H9 (cell line): Measurements from ENCODE around the gene KRTAP5-7. TPM values are rescaled to one million over a fixed set of nuclear protein-coding genes. Genes with fewer than 3 reads are reported as not detected.

Experiments used
- DNase-seq: peaks from one replicate; pipeline ENCODE4 v3.0.0-alpha.2; 2017
- H2AFZ ChIP-seq: one replicate; pipeline ENCODE4 v1.6.1; 2013; ENCODE audit warnings: mild to moderate bottlenecking, low read length, control low read depth, moderate library complexity
- H2AK5ac ChIP-seq: 2 replicates; pipeline ENCODE4 v1.6.1; 2013; ENCODE audit warnings: low read length, control low read depth, mixed read lengths; ENCODE audit not compliant: insufficient read length
- H2BK120ac ChIP-seq: one replicate; pipeline ENCODE4 v1.6.1; 2013; ENCODE audit warnings: low read depth, mild to moderate bottlenecking, low read length, control low read depth, inconsistent platforms; ENCODE audit not compliant: poor library complexity, severe bottlenecking
- H2BK12ac ChIP-seq: 2 replicates; pipeline ENCODE4 v1.6.1; 2013; ENCODE audit warnings: low read length, control low read depth, mixed read lengths, low read depth; ENCODE audit not compliant: insufficient read length
- H2BK15ac ChIP-seq: 2 replicates; pipeline ENCODE4 v1.6.1; 2013; ENCODE audit warnings: low read depth, low read length, control low read depth
- H2BK20ac ChIP-seq: one replicate; pipeline ENCODE4 v1.6.1; 2013; ENCODE audit warnings: low read depth, mild to moderate bottlenecking, low read length, control low read depth, inconsistent platforms; ENCODE audit not compliant: poor library complexity, severe bottlenecking
- H2BK5ac ChIP-seq: 2 replicates; pipeline ENCODE4 v1.6.1; 2013; ENCODE audit warnings: low read length, control low read depth, mixed read lengths; ENCODE audit not compliant: insufficient read length
- H3K14ac ChIP-seq: 2 replicates; pipeline ENCODE4 v1.6.1; 2013; ENCODE audit warnings: low read length, control low read depth; ENCODE audit not compliant: insufficient read depth
- H3K18ac ChIP-seq: 2 replicates; pipeline ENCODE4 v1.6.1; 2013; ENCODE audit warnings: low read depth, mild to moderate bottlenecking, mixed read lengths, low read length, control low read depth; ENCODE audit not compliant: insufficient read length
- H3K23ac ChIP-seq: 2 replicates; pipeline ENCODE4 v1.6.1; 2013; ENCODE audit warnings: low read length, control low read depth, mixed read lengths, low read depth; ENCODE audit not compliant: insufficient read length
- H3K23me2 ChIP-seq: 2 replicates; pipeline ENCODE4 v1.6.1; 2013; ENCODE audit warnings: low read depth, mild to moderate bottlenecking, mixed read lengths, low read length, control low read depth; ENCODE audit not compliant: insufficient read length, poor library complexity, severe bottlenecking
- H3K27ac ChIP-seq: 2 replicates; pipeline ENCODE4 v1.5.1; 2013; ENCODE audit warnings: low read length, control low read depth, mixed read lengths, low read depth; ENCODE audit not compliant: insufficient read length
- H3K27me3 ChIP-seq: 2 replicates; pipeline ENCODE4 v1.6.1; 2013; ENCODE audit warnings: low read length, control low read depth, inconsistent platforms; ENCODE audit not compliant: insufficient read depth
- H3K4ac ChIP-seq: 2 replicates; pipeline ENCODE4 v1.6.1; 2013; ENCODE audit warnings: low read depth, mild to moderate bottlenecking, control low read depth, inconsistent platforms, low read length, moderate library complexity
- H3K4me1 ChIP-seq: 2 replicates; pipeline ENCODE4 v1.6.1; 2013; ENCODE audit warnings: low read length, control low read depth, inconsistent platforms; ENCODE audit not compliant: insufficient read depth
- H3K4me2 ChIP-seq: 2 replicates; pipeline ENCODE4 v1.6.1; 2013; ENCODE audit warnings: low read length, control low read depth, mixed read lengths; ENCODE audit not compliant: insufficient read length, insufficient read depth
- H3K56ac ChIP-seq: 2 replicates; pipeline ENCODE4 v1.6.1; 2013; ENCODE audit warnings: low read depth, mild to moderate bottlenecking, mixed read lengths, low read length, control low read depth; ENCODE audit not compliant: insufficient read length
- H3K79me1 ChIP-seq: 2 replicates; pipeline ENCODE4 v1.6.1; 2013; ENCODE audit warnings: low read depth, mild to moderate bottlenecking, moderate library complexity, low read length, control low read depth, inconsistent platforms; ENCODE audit not compliant: insufficient read depth, poor library complexity, severe bottlenecking
- H3K79me2 ChIP-seq: 2 replicates; pipeline ENCODE4 v1.6.1; 2013; ENCODE audit warnings: low read length, control low read depth, inconsistent platforms; ENCODE audit not compliant: insufficient read depth
- H3K9ac ChIP-seq: 2 replicates; pipeline ENCODE4 v1.6.1; 2013; ENCODE audit warnings: low read length, control low read depth, mixed read lengths; ENCODE audit not compliant: insufficient read length; ENCODE audit errors: extremely low read depth
- H3K9me3 ChIP-seq: one replicate; pipeline ENCODE4 v1.6.1; 2013; ENCODE audit warnings: low read depth, low read length, inconsistent platforms; ENCODE audit not compliant: control insufficient read depth
- H3T11ph ChIP-seq: one replicate; pipeline ENCODE4 v1.6.1; 2013; ENCODE audit warnings: mild to moderate bottlenecking, low read length, control low read depth, inconsistent platforms
- H4K20me1 ChIP-seq: one replicate; pipeline ENCODE4 v1.6.1; 2013; ENCODE audit not compliant: control insufficient read depth, insufficient read length, insufficient read depth
- H4K5ac ChIP-seq: 2 replicates; pipeline ENCODE4 v1.6.1; 2013; ENCODE audit warnings: low read depth, mild to moderate bottlenecking, mixed read lengths, low read length, control low read depth; ENCODE audit not compliant: insufficient read length
- H4K8ac ChIP-seq: replicated peaks from 2 replicates; pipeline ENCODE4 v1.6.1; 2013; ENCODE audit warnings: low read length, control low read depth, mixed read lengths, low read depth; ENCODE audit not compliant: insufficient read length
- H4K91ac ChIP-seq: 2 replicates; pipeline ENCODE4 v1.6.1; 2013; ENCODE audit warnings: low read depth, mild to moderate bottlenecking, moderate library complexity, mixed read lengths, low read length, control low read depth; ENCODE audit not compliant: insufficient read length
- H3K27ac Mint-ChIP-seq, 3 experiments: 2 replicates in 2 of 3; 3 replicates in 1 of 3; pipeline ENCODE4 v1.8.0; 2020 to 2021; ENCODE audit warnings: mixed read lengths in 3 of 3, mild to moderate bottlenecking in 1 of 3, moderate library complexity in 1 of 3
- H3K27me3 Mint-ChIP-seq: 2 replicates; pipeline ENCODE4 v1.8.0; 2021; ENCODE audit warnings: low read depth, mild to moderate bottlenecking, moderate library complexity, mixed read lengths
- H3K36me3 Mint-ChIP-seq, 3 experiments: 2 replicates in 2 of 3; 3 replicates in 1 of 3; pipeline ENCODE4 v1.8.0; 2020 to 2021; ENCODE audit warnings: low read depth in 3 of 3, mixed read lengths in 3 of 3; ENCODE audit not compliant: insufficient read depth in 1 of 3
- H3K4me1 Mint-ChIP-seq, 2 experiments: 2 replicates each; pipeline ENCODE4 v1.8.0; 2020; ENCODE audit warnings: mixed read lengths in 2 of 2
- H3K4me3 Mint-ChIP-seq, 2 experiments: 2 replicates in 1 of 2; 3 replicates in 1 of 2; pipeline ENCODE4 v1.8.0; 2020 to 2021; ENCODE audit warnings: mild to moderate bottlenecking in 2 of 2, mixed read lengths in 2 of 2, moderate library complexity in 1 of 2
- H3K9me3 Mint-ChIP-seq, 2 experiments: 2 replicates in 1 of 2; 3 replicates in 1 of 2; pipeline ENCODE4 v1.8.0; 2020; ENCODE audit warnings: mild to moderate bottlenecking in 2 of 2, mixed read lengths in 2 of 2, moderate library complexity in 1 of 2
- WGBS: extraction: QIAGEN DNeasy Blood & Tissue Kit; methylation state at CpG from one replicate; pipeline ENCODE4 v1.1.7; 2013; ENCODE audit warnings: missing lambda C conversion rate, low lambda C conversion rate, mixed read lengths; ENCODE audit not compliant: insufficient read length; ENCODE audit errors: extremely low coverage; 5-methylcytosine and 5-hydroxymethylcytosine counted together
- total RNA-seq: library from RNA; stranded (reverse); gene quantifications from 2 replicates; pipeline ENCODE4 v1.2.1, GENCODE V29; 2021
- TF ChIP-seq, protein P1 (sequence below): fragments of 200-600 bp; sonication (generic); conservative IDR thresholded peaks from 3 replicates; pipeline ENCODE4 v1.8.0; 2021; ENCODE audit warnings: antibody characterized with exemption, mild to moderate bottlenecking

Gene KRTAP5-7
- total RNA-seq, 1 experiment from 2014 or later: not detected

DNA sequence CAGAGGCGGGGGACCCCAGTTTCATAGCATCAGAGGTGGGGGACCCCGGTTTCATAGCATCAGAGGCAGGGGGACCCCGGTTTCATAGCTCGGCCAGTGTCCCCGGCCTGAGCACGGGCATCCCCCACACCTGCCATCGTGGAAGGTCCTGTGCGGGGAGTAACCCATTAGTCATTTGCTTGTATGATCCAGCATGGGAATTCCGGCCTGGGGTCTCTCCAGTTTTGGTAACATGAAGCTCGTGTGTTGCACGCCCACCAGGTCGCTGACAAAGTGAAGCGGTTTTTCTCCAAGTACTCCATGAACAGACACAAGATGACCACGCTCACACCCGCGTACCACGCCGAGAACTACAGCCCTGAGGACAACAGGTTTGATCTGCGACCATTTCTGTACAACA is 29.0 kb upstream of the KRTAP5-7 start:
- Histone ChIP-seq H3K18ac (no peak overlapping the region), H4K91ac (no peak overlapping the region), H3K27ac (no peak overlapping the region), H3K9me3 (no peaks in the 10 kb centered on the region), H2BK20ac (no peak overlapping the region), H3K9ac (no peak overlapping the region), H2AK5ac (no peak overlapping the region), H3K27me3 (no peaks in the 10 kb centered on the region), H3K14ac (no peak overlapping the region), H3K79me1 (no peaks in the 10 kb centered on the region), H2BK15ac (no peak overlapping the region), H4K8ac (no peak overlapping the region), H3T11ph (no peak overlapping the region), H3K4ac (no peak overlapping the region), H4K5ac (no peak overlapping the region), H2BK12ac (no peak overlapping the region), H3K23ac (no peak overlapping the region), H2BK5ac (no peak overlapping the region), H3K79me2 (no peaks in the 10 kb centered on the region), H2BK120ac (no peak overlapping the region), H3K4me2 (no peak overlapping the region), H2AFZ (no peak overlapping the region), H4K20me1 (no peaks in the 10 kb centered on the region), H3K23me2 (no peaks in the 10 kb centered on the region), H3K56ac (no peak overlapping the region), H3K4me1 (no peaks in the 10 kb centered on the region)
- DNase-seq: no peak
- WGBS: no CpG with 5 or more reads among the region's 19 CpGs
- no peaks in the 10 kb centered on the region for H3K4me1 Mint-ChIP-seq
- H3K4me3 Mint-ChIP-seq: no peak overlapping the region
- no peak overlapping the region for H3K27ac Mint-ChIP-seq
- TF ChIP-seq, protein P1, sequence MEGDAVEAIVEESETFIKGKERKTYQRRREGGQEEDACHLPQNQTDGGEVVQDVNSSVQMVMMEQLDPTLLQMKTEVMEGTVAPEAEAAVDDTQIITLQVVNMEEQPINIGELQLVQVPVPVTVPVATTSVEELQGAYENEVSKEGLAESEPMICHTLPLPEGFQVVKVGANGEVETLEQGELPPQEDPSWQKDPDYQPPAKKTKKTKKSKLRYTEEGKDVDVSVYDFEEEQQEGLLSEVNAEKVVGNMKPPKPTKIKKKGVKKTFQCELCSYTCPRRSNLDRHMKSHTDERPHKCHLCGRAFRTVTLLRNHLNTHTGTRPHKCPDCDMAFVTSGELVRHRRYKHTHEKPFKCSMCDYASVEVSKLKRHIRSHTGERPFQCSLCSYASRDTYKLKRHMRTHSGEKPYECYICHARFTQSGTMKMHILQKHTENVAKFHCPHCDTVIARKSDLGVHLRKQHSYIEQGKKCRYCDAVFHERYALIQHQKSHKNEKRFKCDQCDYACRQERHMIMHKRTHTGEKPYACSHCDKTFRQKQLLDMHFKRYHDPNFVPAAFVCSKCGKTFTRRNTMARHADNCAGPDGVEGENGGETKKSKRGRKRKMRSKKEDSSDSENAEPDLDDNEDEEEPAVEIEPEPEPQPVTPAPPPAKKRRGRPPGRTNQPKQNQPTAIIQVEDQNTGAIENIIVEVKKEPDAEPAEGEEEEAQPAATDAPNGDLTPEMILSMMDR: no peak
- peaks cover 15 to 63% (median 35%) of the 10 kb centered on the region in 3 experiments; a peak in 6 of 7 replicates for H3K36me3 Mint-ChIP-seq
- no peaks in the 10 kb centered on the region for H3K27me3 Mint-ChIP-seq
- H3K9me3 Mint-ChIP-seq: peaks cover 0 to 3% of the 10 kb centered on the region in 2 experiments; a peak in 1 of 5 replicates
